Measurements from ENCODE around the gene CCSER1. TPM values are rescaled to one million over a fixed set of nuclear protein-coding genes. Genes with fewer than 3 reads are reported as not detected.

The CCSER1 gene
- total and polyA plus RNA-seq, 2 of the 8 experiments (the other 6 are each of a cell fraction or from before 2014, with no cell fraction given): 0.26 to 0.84 TPM

GRCh38 chr4:91243132-91243531 is 1115.9 kb downstream of the CCSER1 start:
- no peaks in the 10 kb centered on the region for H3K79me1 ChIP-seq (ENCODE audit: low read depth, low read length)
- no peak overlapping the region for H3K4me2 ChIP-seq (ENCODE audit: insufficient read depth in 1 of 2, low read depth in 2 of 2, low read length in 2 of 2)
- no peak overlapping the region for H2BK12ac ChIP-seq (ENCODE audit: low read depth, low read length)
- no peak overlapping the region for H4K8ac ChIP-seq (ENCODE audit: extremely low read depth, insufficient read depth, low read length)
- H3K18ac ChIP-seq (ENCODE audit: extremely low read depth, low read length): no peak overlapping the region
- peaks cover 0 to 1% (median 0%) of the 10 kb centered on the region in 4 experiments; a peak in 1 of 7 replicates for H3K27me3 ChIP-seq (replicated peaks in 1 of 4; ENCODE audit: control insufficient read depth in 3 of 4, extremely low read depth in 1 of 4, insufficient read depth in 3 of 4, low read length in 3 of 4)
- no peak overlapping the region for H2AFZ ChIP-seq (ENCODE audit: low read length)
- H2BK20ac ChIP-seq (ENCODE audit: low read length): no peak overlapping the region
- H3K36me3 ChIP-seq (ENCODE audit: control insufficient read depth in 2 of 4, insufficient read depth in 4 of 4, low read length in 3 of 4): no peaks in the 10 kb centered on the region
- no peak overlapping the region for H3K4me3 ChIP-seq (ENCODE audit: extremely low read depth in 1 of 4, insufficient read depth in 2 of 4, low read depth in 3 of 4, low read length in 4 of 4)
- H3K79me2 ChIP-seq (ENCODE audit: control insufficient read depth in 1 of 2, insufficient read depth in 2 of 2, low read length in 2 of 2): no peaks in the 10 kb centered on the region
- no peak overlapping the region for H3K27ac ChIP-seq (ENCODE audit: low read depth, low read length)
- H2BK120ac ChIP-seq (replicated peaks; ENCODE audit: low read depth, low read length): no peak overlapping the region
- H4K91ac ChIP-seq (replicated peaks; ENCODE audit: insufficient read length, low read length): peak overlapping the region; percentile 42
- H3K9me3 ChIP-seq (ENCODE audit: insufficient read depth in 2 of 2, low read depth in 1 of 2, low read length in 1 of 2): no peaks in the 10 kb centered on the region
- CTCF ChIA-PET (ENCODE audit: partially characterized antibody): interaction anchor here (0.6 kb wide), 1 partner anchor 591 kb away, joined by 4 read pairs; no protein-coding TSS in a partner anchor
- no peak overlapping the region for H3K14ac ChIP-seq (ENCODE audit: insufficient read length)
- no peak overlapping the region for H3K56ac ChIP-seq (replicated peaks; ENCODE audit: insufficient read length, low read depth, low read length)
- no peak overlapping the region for H3K4ac ChIP-seq (replicated peaks; ENCODE audit: insufficient read length, low read depth, low read length)
- WGBS, 2 experiments (ENCODE audit: extremely low coverage in 1 of 2, insufficient coverage in 1 of 2, insufficient read length in 1 of 2, insufficient replicate concordance in 2 of 2, low coverage in 1 of 2, low lambda C conversion rate in 2 of 2, missing lambda C conversion rate in 1 of 2): 89% methylated on average over 2 of the region's 2 CpGs; no CpG with 5 or more reads in 1 of the 2 experiments
- H4K5ac ChIP-seq (ENCODE audit: insufficient read length, low read depth, low read length): no peak overlapping the region
- no peak overlapping the region for H2AK5ac ChIP-seq (ENCODE audit: low read depth, low read length)
- H3K9ac ChIP-seq (replicated peaks in 1 of 4; ENCODE audit: extremely low read depth in 1 of 4, low read depth in 3 of 4, low read length in 3 of 4): no peak overlapping the region
- H3K23me2 ChIP-seq (ENCODE audit: low read depth, low read length): no peaks in the 10 kb centered on the region
- no peak for DNase-seq (ENCODE audit: low read depth in 1 of 2, low spot score in 2 of 2)
- no peak overlapping the region for H3K23ac ChIP-seq (ENCODE audit: insufficient read length)
- H2BK15ac ChIP-seq (ENCODE audit: low read length): no peak overlapping the region
- no peak for FAIRE-seq
- H3K4me1 ChIP-seq (replicated peaks in 1 of 4; ENCODE audit: control insufficient read depth in 3 of 4, insufficient read depth in 4 of 4, low read length in 3 of 4): no peaks in the 10 kb centered on the region
- POLR2A ChIA-PET (ENCODE audit: partially characterized antibody): no interaction called here
- H2BK5ac ChIP-seq (ENCODE audit: low read depth, low read length): no peak overlapping the region
- H4K20me1 ChIP-seq (replicated peaks in 1 of 2; ENCODE audit: control insufficient read depth in 1 of 2, insufficient read depth in 2 of 2, low read length in 2 of 2): no peaks in the 10 kb centered on the region
- TF ChIP-seq CTCF (IDR thresholded peaks at IDR 0.05; ENCODE audit: control extremely low read depth in 1 of 3, insufficient read depth in 1 of 3, low read depth in 1 of 3, low read length in 3 of 3) (no peak), SP1 (IDR thresholded peaks at IDR 0.05; ENCODE audit: low read depth, low read length) (no peak), RXRA (IDR thresholded peaks at IDR 0.05; ENCODE audit: insufficient read depth, low read depth, low read length) (no peak), CTBP2 (IDR thresholded peaks at IDR 0.05; ENCODE audit: borderline replicate concordance, insufficient read depth, insufficient read length, low read length) (no peak), JUN (IDR thresholded peaks at IDR 0.05; ENCODE audit: low read depth, low read length) (no peak), ATF3 (IDR thresholded peaks at IDR 0.05; ENCODE audit: insufficient read depth, low read depth, low read length) (no peak), ZNF274 (IDR thresholded peaks at IDR 0.05; ENCODE audit: borderline replicate concordance, extremely low read depth, low read length) (no peak), HDAC2 (IDR thresholded peaks at IDR 0.05; ENCODE audit: borderline replicate concordance in 1 of 2, low read depth in 2 of 2, low read length in 2 of 2) (no peak), GTF2F1 (IDR thresholded peaks at IDR 0.05; ENCODE audit: borderline replicate concordance, low read depth, low read length) (no peak), MAX (IDR thresholded peaks at IDR 0.05) (no peak)
